HEK293 (cell line): Measurements from ENCODE around the gene COL8A1.

Source experiments
- CTCF ChIA-PET: fragments of 350-600 bp; formaldehyde crosslinking; extraction: SDS; loops from one replicate; lab custom pipeline; 2021; ENCODE audit warnings: antibody characterized with exemption; lab: Yijun Ruan, JAX
- POLR2A ChIA-PET: fragments of 300-600 bp; formaldehyde crosslinking; extraction: SDS; loops from one replicate; lab custom pipeline; 2020; ENCODE audit warnings: antibody characterized with exemption, inconsistent platforms; lab: Yijun Ruan, JAX
- H3K27ac ChIP-seq: fragments of 200-500 bp; sonication (Bioruptor generic); 2 replicates; pipeline ENCODE4 v1.5.1; 2014; ENCODE audit warnings: low read depth, low read length, control low read depth, inconsistent platforms; ENCODE audit errors: extremely low read depth
- H3K36me3 ChIP-seq, 2 experiments: fragments of 200-500 bp in 1 of 2; sonication (Bioruptor generic) in 1 of 2; 1 replicate in 1 of 2; 2 replicates in 1 of 2; pipeline ENCODE4 v1.5.1; 2014 to 2017; ENCODE audit warnings: inconsistent platforms in 2 of 2, low read length in 2 of 2; ENCODE audit not compliant: control insufficient read depth in 2 of 2, insufficient read depth in 1 of 2
- H3K4me1 ChIP-seq: fragments of 200-500 bp; sonication (Bioruptor generic); 2 replicates; pipeline ENCODE4 v1.5.1; 2014; ENCODE audit warnings: mild to moderate bottlenecking, low read length, inconsistent platforms; ENCODE audit not compliant: control insufficient read depth, insufficient read depth
- H3K4me3 ChIP-seq: 2 replicates; pipeline ENCODE4 v1.5.1; 2011; ENCODE audit warnings: low read depth, mild to moderate bottlenecking, control low read depth, low read length, moderate library complexity
- H3K9me3 ChIP-seq: fragments of 200-500 bp; sonication (Bioruptor generic); 2 replicates; pipeline ENCODE4 v1.5.1; 2014; ENCODE audit warnings: low read depth, low read length, inconsistent platforms; ENCODE audit not compliant: control insufficient read depth, insufficient read depth
- IKZF3 ChIP-seq: fragments of 450-650 bp; IDR thresholded peaks from 2 replicates; pipeline ENCODE4 v1.5.0; 2018; ENCODE audit warnings: missing biosample characterization, mild to moderate bottlenecking, missing genetic modification characterization, moderate library complexity
- ZNF132 ChIP-seq: fragments of 450-650 bp; formaldehyde crosslinking; IDR thresholded peaks from 2 replicates; pipeline ENCODE4 v1.5.1; 2017; ENCODE audit warnings: missing biosample characterization, missing genetic modification characterization, borderline replicate concordance
- ZNF18 ChIP-seq: fragments of 450-650 bp; formaldehyde crosslinking; IDR thresholded peaks from 2 replicates; pipeline ENCODE4 v1.5.1; 2016; ENCODE audit warnings: missing biosample characterization, missing genetic modification characterization
- ZNF211 ChIP-seq: fragments of 450-650 bp; formaldehyde crosslinking; IDR thresholded peaks from 2 replicates; pipeline ENCODE4 v1.5.1; 2016; ENCODE audit warnings: low read depth, missing biosample characterization, missing genetic modification characterization
- ZNF23 ChIP-seq: fragments of 450-650 bp; formaldehyde crosslinking; IDR thresholded peaks from 2 replicates; pipeline ENCODE4 v1.5.1; 2016; ENCODE audit warnings: missing biosample characterization, missing genetic modification characterization, borderline replicate concordance
- ZNF292 ChIP-seq: fragments of 450-650 bp; formaldehyde crosslinking; IDR thresholded peaks from 2 replicates; pipeline ENCODE4 v1.5.1; 2016; ENCODE audit warnings: low read depth, missing biosample characterization, missing genetic modification characterization, borderline replicate concordance
- ZNF302 ChIP-seq: fragments of 450-650 bp; formaldehyde crosslinking; IDR thresholded peaks from 2 replicates; pipeline ENCODE4 v1.5.1; 2016; ENCODE audit warnings: missing biosample characterization, missing genetic modification characterization, low read depth
- ZNF311 ChIP-seq: fragments of 450-650 bp; formaldehyde crosslinking; IDR thresholded peaks from 2 replicates; pipeline ENCODE4 v1.5.1; 2017; ENCODE audit warnings: missing biosample characterization, missing genetic modification characterization, borderline replicate concordance
- ZNF449 ChIP-seq: fragments of 450-650 bp; formaldehyde crosslinking; IDR thresholded peaks from 2 replicates; pipeline ENCODE4 v1.5.1; 2017; ENCODE audit warnings: missing biosample characterization, mild to moderate bottlenecking, missing genetic modification characterization, moderate library complexity
- ZNF48 ChIP-seq: fragments of 450-650 bp; formaldehyde crosslinking; IDR thresholded peaks from 2 replicates; pipeline ENCODE4 v1.5.1; 2016; ENCODE audit warnings: missing biosample characterization, missing genetic modification characterization
- ZNF488 ChIP-seq: fragments of 450-650 bp; formaldehyde crosslinking; IDR thresholded peaks from 2 replicates; pipeline ENCODE4 v1.5.1; 2016; ENCODE audit warnings: missing biosample characterization, missing genetic modification characterization
- ZNF548 ChIP-seq: fragments of 450-650 bp; formaldehyde crosslinking; IDR thresholded peaks from 2 replicates; pipeline ENCODE4 v1.5.1; 2016; ENCODE audit warnings: missing biosample characterization, missing genetic modification characterization
- ZNF549 ChIP-seq: fragments of 450-650 bp; IDR thresholded peaks from 2 replicates; pipeline ENCODE4 v1.5.1; 2018; ENCODE audit warnings: missing biosample characterization, missing genetic modification characterization, mild to moderate bottlenecking, inconsistent platforms, moderate library complexity
- ZNF660 ChIP-seq: fragments of 450-650 bp; IDR thresholded peaks from 2 replicates; pipeline ENCODE4 v1.5.1; 2018; ENCODE audit warnings: missing biosample characterization, mild to moderate bottlenecking, missing genetic modification characterization
- ZSCAN4 ChIP-seq: fragments of 450-650 bp; formaldehyde crosslinking; IDR thresholded peaks from 2 replicates; pipeline ENCODE4 v1.5.1; 2017; ENCODE audit warnings: missing biosample characterization, missing genetic modification characterization

The COL8A1 gene

GRCh38 chr3:99712291-99712954 is 74.0 kb downstream of the COL8A1 start (continued):
- no peak for TF ChIP-seq ZNF48
- no peak for TF ChIP-seq ZNF488 (tag by site-specific recombination)
- TF ChIP-seq IKZF3 (tag by site-specific recombination) = no peak
- TF ChIP-seq ZNF449 (tag by site-specific recombination) = no peak
- TF ChIP-seq ZNF302 (tag by site-specific recombination) = no peak

GRCh38 chr3:99713440-99713839 is 75.0 kb downstream of the COL8A1 start:
- TF ChIP-seq ZNF311 (tag by site-specific recombination) = no peak
- no peak for TF ChIP-seq ZNF660 (tag by site-specific recombination)
- no peak for TF ChIP-seq ZNF23 (tag by site-specific recombination)
- no peak for TF ChIP-seq ZSCAN4 (tag by site-specific recombination)
- TF ChIP-seq ZNF211 (tag by site-specific recombination) = no peak
- TF ChIP-seq ZNF292 (tag by site-specific recombination) = no peak
- TF ChIP-seq ZNF549 (tag by site-specific recombination) = no peak
- ChIA-PET POLR2A (no interaction called here), CTCF (interaction anchor here (0.6 kb wide), 1 partner anchor 690 kb away, joined by 8 read pairs; no protein-coding TSS in a partner anchor)
- Histone ChIP-seq H3K27ac (no peak overlapping the region), H3K36me3 (no peaks in the 10 kb centered on the region), H3K4me1 (no peaks in the 10 kb centered on the region), H3K9me3 (no peaks in the 10 kb centered on the region), H3K4me3 (no peak overlapping the region)

- no peaks in the 10 kb centered on the region for H3K36me3 ChIP-seq
- no peak overlapping the region for H3K27ac ChIP-seq
- POLR2A ChIA-PET = no interaction called here
- no peak for TF ChIP-seq ZNF132
- TF ChIP-seq ZNF548 (tag by site-specific recombination) = no peak
- no peak for TF ChIP-seq ZNF18 (tag by site-specific recombination)
- no peak for TF ChIP-seq ZNF211 (tag by site-specific recombination)
- H3K9me3 ChIP-seq = no peaks in the 10 kb centered on the region
- no peak overlapping the region for H3K4me3 ChIP-seq
- no peaks in the 10 kb centered on the region for H3K4me1 ChIP-seq
- CTCF ChIA-PET = interaction anchor here (0.6 kb wide), 1 partner anchor 691 kb away, joined by 8 read pairs; no protein-coding TSS in a partner anchor
Measured at GRCh38 chr3:99714146-99714545, 75.8 kb downstream of the COL8A1 start.
